ENCODE results near the gene PSPH. TPM values are rescaled to one million over a fixed set of nuclear protein-coding genes. Genes with fewer than 3 reads are reported as not detected.
"Not testable (repeated sequence)": the region's sequence is repeated elsewhere in the genome, so short reads cannot be mapped to it uniquely, and the experiment has no call there.

PSPH gene
- total RNA-seq, 1 experiment from 2014 or later: 50.7 TPM

- peak overlapping the region; percentile 44 for H2AFZ ChIP-seq (ENCODE audit: low read depth, low read length, poor library complexity, severe bottlenecking)
- peak; percentile 94 for ATAC-seq
- no TSS peak for BruUV-seq (replicated peaks)
Measured at GRCh38 chr7:56033671-56034432, 17.4 kb downstream of the PSPH start.

GRCh38 chr7:56032578-56032977 lies 18.7 kb downstream of the PSPH start:
- intact Hi-C loops (cut with micrococcal nuclease): loop anchor here (5.0 kb wide), 1 partner anchor 40 kb away; no protein-coding TSS in a partner anchor
- CTCF ChIA-PET; H3K9ac ChIP-seq (ENCODE audit: low read length); DNase-seq (ENCODE audit: low read depth, low spot score); H3K4me3 ChIP-seq (replicated peaks in 1 of 2; ENCODE audit: low read depth in 1 of 2, low read length in 2 of 2); H3K27ac ChIP-seq (ENCODE audit: low read depth, low read length); H3K4me2 ChIP-seq (ENCODE audit: low read length); POLR2A ChIA-PET; H3K36me3 ChIP-seq (ENCODE audit: control insufficient read depth in 1 of 2, insufficient read depth in 2 of 2, low read length in 2 of 2); BruUV-seq (replicated peaks); RAD21 ChIA-PET (ENCODE audit: low non-redundant PET in 1 of 2, low total read pairs in 2 of 2, uncharacterized antibody in 2 of 2, unreplicated experiment in 2 of 2); H3K9me2 ChIP-seq (ENCODE audit: insufficient read depth); H2AFZ ChIP-seq (ENCODE audit: low read depth, low read length, poor library complexity, severe bottlenecking); ATAC-seq; H3K9me3 ChIP-seq (ENCODE audit: control insufficient read depth in 1 of 2, insufficient read depth in 1 of 2, low read depth in 1 of 2, low read length in 2 of 2); H4K20me1 ChIP-seq (ENCODE audit: insufficient read depth); H3K27me3 ChIP-seq (ENCODE audit: insufficient read depth, low read length); H3K79me2 ChIP-seq (ENCODE audit: insufficient read depth, low read length): not testable (repeated sequence)
- H3K4me1 ChIP-seq (ENCODE audit: control insufficient read depth in 1 of 2, insufficient read depth in 2 of 2, low read length in 2 of 2): peaks cover 8 to 18% of the 10 kb centered on the region in 2 experiments; a peak in 2 of 4 replicates

More at GRCh38 chr7:56033671-56034432, 17.4 kb downstream of the PSPH start:
- intact Hi-C loops (cut with micrococcal nuclease): loop anchor here (2.0 to 5.0 kb wide), 2 partner anchors 15 to 38 kb away; no protein-coding TSS in a partner anchor
- H4K20me1 ChIP-seq (ENCODE audit: insufficient read depth): no peaks in the 10 kb centered on the region
- peak overlapping the region; percentile 54 for H3K9ac ChIP-seq (ENCODE audit: low read length)
- ChIA-PET RAD21 (ENCODE audit: low non-redundant PET in 1 of 2, low total read pairs in 2 of 2, uncharacterized antibody in 2 of 2, unreplicated experiment in 2 of 2) (interaction anchor here in 1 of 2 experiments (0.8 kb wide), 1 partner anchor 15 kb away, joined by 3 read pairs; no protein-coding TSS in a partner anchor), POLR2A (interaction anchor here (0.6 to 3.0 kb wide), 5 partner anchors 15 to 72 kb away, joined by 3 to 23 read pairs (median 3); partner anchors contain the start of genes CCT6A and PSPH), CTCF (interaction anchor here (1.2 kb wide), 1 partner anchor 17 kb away, joined by 3 read pairs; the partner anchor contains the start of genes CCT6A and PSPH)
- H3K4me3 ChIP-seq (replicated peaks in 1 of 2; ENCODE audit: low read depth in 1 of 2, low read length in 2 of 2): peak overlapping the region; percentile 62 to 66
- H3K9me3 ChIP-seq (ENCODE audit: control insufficient read depth in 1 of 2, insufficient read depth in 1 of 2, low read depth in 1 of 2, low read length in 2 of 2): no peaks in the 10 kb centered on the region
- H3K27ac ChIP-seq (ENCODE audit: low read depth, low read length): peak overlapping the region; percentile 82
- no peaks in the 10 kb centered on the region for H3K27me3 ChIP-seq (ENCODE audit: insufficient read depth, low read length)
- no peaks in the 10 kb centered on the region for H3K79me2 ChIP-seq (ENCODE audit: insufficient read depth, low read length)
- H3K4me2 ChIP-seq (ENCODE audit: low read length): peak overlapping the region; percentile 97
- no peaks in the 10 kb centered on the region for H3K9me2 ChIP-seq (ENCODE audit: insufficient read depth)
- peaks cover 2 to 4% of the 10 kb centered on the region in 2 experiments; a peak in 3 of 4 replicates for H3K36me3 ChIP-seq (ENCODE audit: control insufficient read depth in 1 of 2, insufficient read depth in 2 of 2, low read length in 2 of 2)
- H3K4me1 ChIP-seq (ENCODE audit: control insufficient read depth in 1 of 2, insufficient read depth in 2 of 2, low read length in 2 of 2): peaks cover 8 to 18% of the 10 kb centered on the region in 2 experiments; a peak in 2 of 4 replicates
- TF ChIP-seq ATF3 (IDR thresholded peaks at IDR 0.05): peak; percentile 58; the same call in 1 of the 2 replicates
- TF ChIP-seq, protein P1, sequence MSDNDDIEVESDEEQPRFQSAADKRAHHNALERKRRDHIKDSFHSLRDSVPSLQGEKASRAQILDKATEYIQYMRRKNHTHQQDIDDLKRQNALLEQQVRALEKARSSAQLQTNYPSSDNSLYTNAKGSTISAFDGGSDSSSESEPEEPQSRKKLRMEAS (IDR thresholded peaks at IDR 0.05): peak; percentile 42
- TF ChIP-seq CEBPB (IDR thresholded peaks at IDR 0.05; ENCODE audit: low read depth): peak; percentile 82
- no peak for TF ChIP-seq EZH2 (IDR thresholded peaks at IDR 0.05)
- TF ChIP-seq SIN3A (IDR thresholded peaks at IDR 0.05; ENCODE audit: low read depth): 0 out of 2 replicates have a peak, but pooled peaks have one; percentile 48
- no peak for TF ChIP-seq SRF (IDR thresholded peaks at IDR 0.05; ENCODE audit: low read depth)
- peak; percentile 84 for TF ChIP-seq POLR2AphosphoS5 (IDR thresholded peaks at IDR 0.05; ENCODE audit: low read depth, low read length)
- TF ChIP-seq, protein P2, sequence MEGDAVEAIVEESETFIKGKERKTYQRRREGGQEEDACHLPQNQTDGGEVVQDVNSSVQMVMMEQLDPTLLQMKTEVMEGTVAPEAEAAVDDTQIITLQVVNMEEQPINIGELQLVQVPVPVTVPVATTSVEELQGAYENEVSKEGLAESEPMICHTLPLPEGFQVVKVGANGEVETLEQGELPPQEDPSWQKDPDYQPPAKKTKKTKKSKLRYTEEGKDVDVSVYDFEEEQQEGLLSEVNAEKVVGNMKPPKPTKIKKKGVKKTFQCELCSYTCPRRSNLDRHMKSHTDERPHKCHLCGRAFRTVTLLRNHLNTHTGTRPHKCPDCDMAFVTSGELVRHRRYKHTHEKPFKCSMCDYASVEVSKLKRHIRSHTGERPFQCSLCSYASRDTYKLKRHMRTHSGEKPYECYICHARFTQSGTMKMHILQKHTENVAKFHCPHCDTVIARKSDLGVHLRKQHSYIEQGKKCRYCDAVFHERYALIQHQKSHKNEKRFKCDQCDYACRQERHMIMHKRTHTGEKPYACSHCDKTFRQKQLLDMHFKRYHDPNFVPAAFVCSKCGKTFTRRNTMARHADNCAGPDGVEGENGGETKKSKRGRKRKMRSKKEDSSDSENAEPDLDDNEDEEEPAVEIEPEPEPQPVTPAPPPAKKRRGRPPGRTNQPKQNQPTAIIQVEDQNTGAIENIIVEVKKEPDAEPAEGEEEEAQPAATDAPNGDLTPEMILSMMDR (IDR thresholded peaks at IDR 0.05 in 2 of 3, conservative IDR thresholded peaks at IDR 0.05 in 1 of 3; ENCODE audit: borderline replicate concordance in 1 of 3, insufficient read depth in 1 of 3, low read depth in 2 of 3, low read length in 2 of 3): peak in 2 of 3 experiments; percentile 38 to 40; a peak in 4 of 6 replicates
- peak; percentile 37 for DNase-seq (ENCODE audit: low read depth, low spot score)

- H3K27ac ChIP-seq (ENCODE audit: low read depth, low read length); H3K9ac ChIP-seq (ENCODE audit: low read length); H4K20me1 ChIP-seq (ENCODE audit: insufficient read depth); H3K36me3 ChIP-seq (ENCODE audit: control insufficient read depth in 1 of 2, insufficient read depth in 2 of 2, low read length in 2 of 2); ATAC-seq; DNase-seq (ENCODE audit: low read depth, low spot score); CTCF ChIA-PET; H3K4me3 ChIP-seq (replicated peaks in 1 of 2; ENCODE audit: low read depth in 1 of 2, low read length in 2 of 2); H3K27me3 ChIP-seq (ENCODE audit: insufficient read depth, low read length); RAD21 ChIA-PET (ENCODE audit: low non-redundant PET in 1 of 2, low total read pairs in 2 of 2, uncharacterized antibody in 2 of 2, unreplicated experiment in 2 of 2); H3K9me3 ChIP-seq (ENCODE audit: control insufficient read depth in 1 of 2, insufficient read depth in 1 of 2, low read depth in 1 of 2, low read length in 2 of 2); H3K79me2 ChIP-seq (ENCODE audit: insufficient read depth, low read length); POLR2A ChIA-PET; H3K9me2 ChIP-seq (ENCODE audit: insufficient read depth); H3K4me2 ChIP-seq (ENCODE audit: low read length); H2AFZ ChIP-seq (ENCODE audit: low read depth, low read length, poor library complexity, severe bottlenecking); BruUV-seq (replicated peaks): not testable (repeated sequence)
- intact Hi-C loops (cut with micrococcal nuclease): loop anchor here (5.0 kb wide), 1 partner anchor 41 kb away; no protein-coding TSS in a partner anchor
- H3K4me1 ChIP-seq (ENCODE audit: control insufficient read depth in 1 of 2, insufficient read depth in 2 of 2, low read length in 2 of 2): peaks cover 8 to 18% of the 10 kb centered on the region in 2 experiments; a peak in 2 of 4 replicates
Measured at GRCh38 chr7:56031556-56031955, 19.7 kb downstream of the PSPH start.
